Endodermal cell (in vitro differentiated cells): Measurements from ENCODE around the gene KRTAP9-6. TPM values are rescaled to one million over a fixed set of nuclear protein-coding genes. Genes with fewer than 3 reads are reported as not detected.

Experiments
- DNase-seq: peaks from one replicate; pipeline ENCODE4 v3.0.0-alpha.2; 2017
- H3K27ac ChIP-seq: 2 replicates; pipeline ENCODE4 v1.5.1; 2013; ENCODE audit warnings: mild to moderate bottlenecking, low read depth, low read length, moderate library complexity
- H3K27me3 ChIP-seq: 2 replicates; pipeline ENCODE4 v1.6.1; 2013; ENCODE audit warnings: mild to moderate bottlenecking, low read length, moderate library complexity; ENCODE audit not compliant: insufficient read depth, control insufficient read depth, poor library complexity, severe bottlenecking
- H3K36me3 ChIP-seq: 2 replicates; pipeline ENCODE4 v1.7.0; 2013; ENCODE audit warnings: mild to moderate bottlenecking, low read length, moderate library complexity; ENCODE audit not compliant: control insufficient read depth, insufficient read depth
- H3K4me1 ChIP-seq: one replicate; pipeline ENCODE4 v1.7.0; 2013; ENCODE audit warnings: low read length; ENCODE audit not compliant: control insufficient read depth, insufficient read depth
- H3K4me3 ChIP-seq: 2 replicates; pipeline ENCODE4 v1.5.1; 2013; ENCODE audit warnings: mild to moderate bottlenecking, low read length, moderate library complexity
- H3K9ac ChIP-seq: 2 replicates; pipeline ENCODE4 v1.6.1; 2013; ENCODE audit warnings: mild to moderate bottlenecking, low read length, moderate library complexity; ENCODE audit not compliant: poor library complexity, severe bottlenecking; ENCODE audit errors: extremely low read depth
- H3K9me3 ChIP-seq: 2 replicates; pipeline ENCODE4 v1.6.1; 2013; ENCODE audit warnings: mild to moderate bottlenecking, low read length, moderate library complexity; ENCODE audit not compliant: control insufficient read depth
- H3K27ac Mint-ChIP-seq: 2 replicates; pipeline ENCODE4 v1.8.0; 2020; ENCODE audit warnings: mixed read lengths
- H3K27me3 Mint-ChIP-seq: 2 replicates; pipeline ENCODE4 v1.8.0; 2021; ENCODE audit warnings: mild to moderate bottlenecking, mixed read lengths; ENCODE audit not compliant: insufficient read depth
- H3K36me3 Mint-ChIP-seq: 2 replicates; pipeline ENCODE4 v1.8.0; 2020; ENCODE audit warnings: low read depth, mixed read lengths
- H3K4me1 Mint-ChIP-seq: 2 replicates; pipeline ENCODE4 v1.8.0; 2020; ENCODE audit warnings: mixed read lengths
- H3K4me3 Mint-ChIP-seq: 2 replicates; pipeline ENCODE4 v1.8.0; 2020; ENCODE audit warnings: mild to moderate bottlenecking, moderate library complexity, mixed read lengths
- H3K9me3 Mint-ChIP-seq: 2 replicates; pipeline ENCODE4 v1.8.0; 2020; ENCODE audit warnings: mild to moderate bottlenecking, mixed read lengths
- CTCF ChIP-seq: fragments of 200-600 bp; sonication (generic); conservative IDR thresholded peaks from 2 replicates; pipeline ENCODE4 v1.5.0; 2021; ENCODE audit warnings: antibody characterized with exemption, mild to moderate bottlenecking
- WGBS, 2 experiments: methylation state at CpG; one replicate each; pipeline versions ENCODE4 v1.1.5 to v1.1.7; 2013; ENCODE audit warnings: missing lambda C conversion rate in 2 of 2, mixed read lengths in 1 of 2; ENCODE audit not compliant: insufficient coverage in 1 of 2, insufficient read length in 1 of 2; 5-methylcytosine and 5-hydroxymethylcytosine counted together
- total RNA-seq, 2 donors: library from RNA; stranded (reverse); fragmentation: NEBNext Ultra II Directional in 1 of 2; extraction: Animal tissue kit (Norgen Biotek cat#: 25700) in 1 of 2; gene quantifications; 2 replicates in 1 of 2; 3 replicates in 1 of 2; pipeline ENCODE4 v1.2.1, GENCODE V29; 2021

Gene KRTAP9-6
- total RNA-seq, 2 donors from 2014 or later, result not detected

GRCh38 chr17:41278176-41278955 is 13.2 kb downstream of the KRTAP9-6 start:
- H3K27ac Mint-ChIP-seq, result no peak overlapping the region
- H3K4me3 Mint-ChIP-seq, result no peak overlapping the region
- DNase-seq, result no peak
- Histone ChIP-seq H3K9ac (no peak overlapping the region), H3K4me1 (no peaks in the 10 kb centered on the region), H3K27me3 (peaks cover 31% of the 10 kb centered on the region), H3K4me3 (no peak overlapping the region), H3K9me3 (no peaks in the 10 kb centered on the region), H3K27ac (no peak overlapping the region), H3K36me3 (no peaks in the 10 kb centered on the region)
- no peak for TF ChIP-seq CTCF
- 80 to 93% methylated on average over 3 of the region's 3 CpGs for WGBS, 2 experiments
- peaks cover 9% of the 10 kb centered on the region for H3K27me3 Mint-ChIP-seq
- H3K9me3 Mint-ChIP-seq, result no peaks in the 10 kb centered on the region
- no peaks in the 10 kb centered on the region for H3K4me1 Mint-ChIP-seq
- no peaks in the 10 kb centered on the region for H3K36me3 Mint-ChIP-seq

GRCh38 chr17:41284043-41284442 is 18.9 kb downstream of the KRTAP9-6 start:
- Histone ChIP-seq H3K9me3 (no peaks in the 10 kb centered on the region), H3K4me3 (no peak overlapping the region), H3K27me3 (no peaks in the 10 kb centered on the region), H3K27ac (no peak overlapping the region), H3K36me3 (no peaks in the 10 kb centered on the region), H3K9ac (no peak overlapping the region), H3K4me1 (no peaks in the 10 kb centered on the region)
- Mint-ChIP-seq H3K9me3 (no peaks in the 10 kb centered on the region), H3K27me3 (no peaks in the 10 kb centered on the region), H3K36me3 (no peaks in the 10 kb centered on the region), H3K27ac (no peak overlapping the region), H3K4me3 (no peak overlapping the region), H3K4me1 (peaks cover 5% of the 10 kb centered on the region)
- WGBS, 2 experiments, result 87 to 95% methylated on average over 3 of the region's 3 CpGs
- no peak for TF ChIP-seq CTCF
- DNase-seq, result no peak

GRCh38 chr17:41284546-41284945 is 19.4 kb downstream of the KRTAP9-6 start:
- Mint-ChIP-seq H3K27me3 (no peaks in the 10 kb centered on the region), H3K4me3 (no peak overlapping the region), H3K9me3 (no peaks in the 10 kb centered on the region), H3K36me3 (no peaks in the 10 kb centered on the region), H3K4me1 (peaks cover 5% of the 10 kb centered on the region), H3K27ac (no peak overlapping the region)
- no peak for DNase-seq
- no peak overlapping the region for H3K9ac ChIP-seq
- H3K27ac ChIP-seq, result no peak overlapping the region
- WGBS, 2 experiments, result 86 to 96% methylated on average over 1 to 2 of the region's 2 CpGs
- no peak for TF ChIP-seq CTCF
- H3K9me3 ChIP-seq, result no peaks in the 10 kb centered on the region
- H3K27me3 ChIP-seq, result no peaks in the 10 kb centered on the region
- no peak overlapping the region for H3K4me3 ChIP-seq
- H3K36me3 ChIP-seq, result no peaks in the 10 kb centered on the region
- H3K4me1 ChIP-seq, result no peaks in the 10 kb centered on the region
